Measurements from ENCODE around the gene MAP1S.

The MAP1S gene, protein sequence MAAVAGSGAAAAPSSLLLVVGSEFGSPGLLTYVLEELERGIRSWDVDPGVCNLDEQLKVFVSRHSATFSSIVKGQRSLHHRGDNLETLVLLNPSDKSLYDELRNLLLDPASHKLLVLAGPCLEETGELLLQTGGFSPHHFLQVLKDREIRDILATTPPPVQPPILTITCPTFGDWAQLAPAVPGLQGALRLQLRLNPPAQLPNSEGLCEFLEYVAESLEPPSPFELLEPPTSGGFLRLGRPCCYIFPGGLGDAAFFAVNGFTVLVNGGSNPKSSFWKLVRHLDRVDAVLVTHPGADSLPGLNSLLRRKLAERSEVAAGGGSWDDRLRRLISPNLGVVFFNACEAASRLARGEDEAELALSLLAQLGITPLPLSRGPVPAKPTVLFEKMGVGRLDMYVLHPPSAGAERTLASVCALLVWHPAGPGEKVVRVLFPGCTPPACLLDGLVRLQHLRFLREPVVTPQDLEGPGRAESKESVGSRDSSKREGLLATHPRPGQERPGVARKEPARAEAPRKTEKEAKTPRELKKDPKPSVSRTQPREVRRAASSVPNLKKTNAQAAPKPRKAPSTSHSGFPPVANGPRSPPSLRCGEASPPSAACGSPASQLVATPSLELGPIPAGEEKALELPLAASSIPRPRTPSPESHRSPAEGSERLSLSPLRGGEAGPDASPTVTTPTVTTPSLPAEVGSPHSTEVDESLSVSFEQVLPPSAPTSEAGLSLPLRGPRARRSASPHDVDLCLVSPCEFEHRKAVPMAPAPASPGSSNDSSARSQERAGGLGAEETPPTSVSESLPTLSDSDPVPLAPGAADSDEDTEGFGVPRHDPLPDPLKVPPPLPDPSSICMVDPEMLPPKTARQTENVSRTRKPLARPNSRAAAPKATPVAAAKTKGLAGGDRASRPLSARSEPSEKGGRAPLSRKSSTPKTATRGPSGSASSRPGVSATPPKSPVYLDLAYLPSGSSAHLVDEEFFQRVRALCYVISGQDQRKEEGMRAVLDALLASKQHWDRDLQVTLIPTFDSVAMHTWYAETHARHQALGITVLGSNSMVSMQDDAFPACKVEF

DNA sequence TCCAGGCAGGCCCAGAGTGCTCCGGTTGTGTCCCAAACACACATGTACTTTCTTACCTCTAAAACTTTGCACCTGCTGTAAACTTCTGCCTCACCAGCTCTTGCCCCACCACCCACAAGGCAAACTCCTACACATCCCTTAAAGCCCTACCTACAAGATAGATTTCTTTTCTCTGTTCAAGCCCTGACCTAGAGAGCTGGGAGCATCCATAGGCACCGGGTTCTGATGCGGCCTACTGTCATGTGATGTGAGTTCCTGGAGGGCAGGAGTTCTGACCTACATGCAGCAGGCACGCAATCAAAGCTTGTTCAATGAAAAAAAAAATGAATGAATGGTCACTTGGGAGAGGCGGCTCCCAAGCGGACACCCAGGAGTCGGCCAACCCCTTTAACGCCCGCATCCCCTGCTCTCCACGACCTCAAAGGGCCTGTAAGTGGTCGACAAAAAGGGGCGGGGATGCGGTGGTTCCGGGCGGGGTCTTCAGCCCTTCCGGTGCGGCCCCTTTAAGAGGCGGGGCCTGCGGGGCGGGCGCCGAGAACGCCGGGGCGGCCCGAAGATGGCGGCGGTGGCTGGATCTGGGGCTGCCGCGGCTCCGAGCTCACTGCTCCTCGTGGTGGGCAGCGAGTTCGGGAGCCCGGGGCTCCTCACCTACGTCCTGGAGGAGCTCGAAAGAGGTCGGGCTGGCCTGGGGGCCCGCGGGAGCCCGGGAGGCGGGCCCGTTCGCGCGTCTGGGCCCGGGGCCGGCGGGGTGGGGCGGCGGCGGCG, at the start of gene MAP1S:
MAP1S (plus strand) TSS at position 534 of the 765 bp plus-strand sequence; CDS start at position 557, 23 bp downstream.
- DNase-seq (ENCODE audit: low read depth in 1 of 2, low spot score in 1 of 2): peak; percentile 25 to 49

DNA sequence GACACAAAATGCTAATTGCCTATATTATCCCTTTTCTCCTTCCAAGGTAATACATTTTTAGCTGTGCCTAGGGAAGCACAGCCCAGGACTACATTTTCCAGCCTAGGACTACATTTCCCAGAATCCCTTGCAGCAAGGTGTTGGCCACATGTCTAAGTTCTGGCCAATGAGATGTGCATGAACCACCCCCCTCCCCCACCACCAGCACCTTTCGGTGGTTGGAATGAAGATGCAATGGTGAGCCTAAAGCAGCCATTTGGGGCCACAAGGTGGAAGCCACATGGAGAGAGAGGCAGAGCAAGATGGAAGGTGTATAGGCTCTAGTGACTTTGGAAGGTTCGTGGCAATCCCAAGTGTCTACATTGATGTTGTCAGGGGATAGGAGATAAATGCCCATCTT, 47.4 kb upstream of the MAP1S start:
- no peak for DNase-seq (ENCODE audit: low read depth in 1 of 2, low spot score in 1 of 2)

DNA sequence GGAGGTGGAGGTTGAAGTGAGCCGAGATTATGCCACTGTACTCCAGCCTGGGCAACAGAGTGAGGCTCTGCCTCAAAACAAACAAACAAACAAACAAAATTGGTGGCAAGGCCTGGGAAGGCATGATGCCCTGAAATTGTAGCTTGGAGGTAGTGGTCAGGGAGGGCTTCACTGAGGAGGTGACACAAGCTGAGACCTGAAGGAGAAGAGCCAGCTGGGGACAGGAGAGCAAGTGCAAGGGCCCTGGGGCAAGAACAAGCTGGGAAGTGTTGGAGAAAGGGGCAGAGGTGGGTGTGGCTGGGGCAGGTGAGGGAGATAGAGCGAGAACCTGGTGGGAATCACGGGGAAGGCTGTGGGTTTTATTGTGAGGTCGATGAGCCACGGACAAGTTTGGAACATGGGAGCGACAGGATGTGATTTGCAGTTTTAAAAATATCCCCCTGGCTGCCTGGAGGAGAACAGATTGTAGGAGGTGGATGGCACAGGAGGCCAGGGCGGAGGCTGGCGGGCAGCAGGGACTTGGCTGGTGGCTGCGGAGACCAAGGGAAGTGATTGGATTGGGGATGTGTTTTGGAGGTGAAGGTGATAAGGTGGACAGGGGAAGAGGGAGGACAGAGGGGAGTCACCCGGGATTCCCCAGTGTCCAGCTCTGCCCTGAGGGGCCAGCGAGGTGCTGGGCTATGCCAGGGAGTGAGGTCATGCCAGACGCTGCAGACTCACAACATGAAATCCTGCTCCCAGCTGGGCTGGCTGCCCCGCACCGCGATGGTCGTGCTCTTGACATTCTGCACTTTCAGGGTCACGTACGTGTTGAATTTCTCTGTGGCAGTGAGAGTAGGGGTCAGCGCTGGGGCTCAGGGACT, 45.1 kb upstream of the MAP1S start:
- DNase-seq (ENCODE audit: low read depth in 1 of 2, low spot score in 1 of 2): no peak

DNA sequence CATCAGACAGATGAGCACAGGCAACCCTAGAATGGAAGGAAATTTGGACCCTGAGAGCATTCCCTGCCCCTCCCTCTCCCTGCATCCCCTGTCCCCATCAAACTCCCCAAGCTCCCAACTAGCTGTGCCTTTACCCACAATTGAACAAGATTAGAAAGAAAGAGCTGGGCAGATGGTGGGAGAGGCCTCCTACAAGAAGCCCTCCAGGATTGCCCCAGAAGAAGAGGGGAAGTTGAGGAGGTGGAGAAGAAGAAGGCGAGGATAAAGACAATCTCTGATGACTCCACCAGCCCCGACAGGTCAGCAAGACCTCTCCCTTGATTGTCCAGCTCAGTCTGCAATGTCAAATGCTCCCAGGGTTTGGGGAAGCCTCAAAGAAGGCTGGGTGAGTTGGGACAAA, 43.0 kb upstream of the MAP1S start:
- DNase-seq (ENCODE audit: low read depth in 1 of 2, low spot score in 1 of 2): no peak

DNA sequence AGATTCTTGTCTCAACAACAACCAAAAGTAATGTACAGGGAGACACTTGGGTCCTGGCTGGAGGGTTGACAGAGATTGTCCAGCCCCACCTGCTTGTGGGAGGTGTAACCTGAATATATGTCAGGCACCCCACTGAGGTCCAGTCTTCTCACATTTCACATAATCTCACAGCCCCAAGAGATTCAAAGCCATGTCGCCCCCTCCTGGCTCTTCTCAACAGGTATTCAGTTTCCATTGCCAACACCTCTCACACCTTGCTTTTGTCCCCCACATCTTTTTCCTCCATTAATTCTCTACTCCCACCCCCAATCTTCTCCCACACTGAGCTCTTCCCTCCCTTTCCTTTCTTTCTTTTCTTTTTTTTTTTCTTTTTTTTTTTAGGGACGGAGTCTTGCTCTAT, 42.3 kb upstream of the MAP1S start:
- no peak for DNase-seq (ENCODE audit: low read depth in 1 of 2, low spot score in 1 of 2)

DNA sequence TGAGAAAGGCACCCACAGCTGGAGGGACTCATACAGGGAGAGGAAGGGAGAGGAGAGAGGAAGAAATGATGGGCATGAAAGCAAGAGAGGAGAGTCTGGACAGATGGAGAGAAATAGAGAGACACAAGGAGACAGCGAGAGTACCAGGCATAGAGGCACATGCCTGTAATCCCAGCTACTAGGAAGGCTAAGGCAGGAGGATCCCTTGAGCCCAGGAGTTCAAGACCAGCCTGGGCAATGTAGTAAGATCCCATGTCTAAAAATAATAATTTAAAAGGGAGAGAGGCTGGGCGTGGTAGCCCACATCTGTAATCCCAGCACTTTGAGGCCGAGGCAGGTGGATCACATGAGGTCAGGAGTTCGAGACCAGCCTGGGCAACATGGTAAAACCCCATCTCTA, 40.4 kb upstream of the MAP1S start:
- DNase-seq (ENCODE audit: low read depth in 1 of 2, low spot score in 1 of 2): no peak

DNA sequence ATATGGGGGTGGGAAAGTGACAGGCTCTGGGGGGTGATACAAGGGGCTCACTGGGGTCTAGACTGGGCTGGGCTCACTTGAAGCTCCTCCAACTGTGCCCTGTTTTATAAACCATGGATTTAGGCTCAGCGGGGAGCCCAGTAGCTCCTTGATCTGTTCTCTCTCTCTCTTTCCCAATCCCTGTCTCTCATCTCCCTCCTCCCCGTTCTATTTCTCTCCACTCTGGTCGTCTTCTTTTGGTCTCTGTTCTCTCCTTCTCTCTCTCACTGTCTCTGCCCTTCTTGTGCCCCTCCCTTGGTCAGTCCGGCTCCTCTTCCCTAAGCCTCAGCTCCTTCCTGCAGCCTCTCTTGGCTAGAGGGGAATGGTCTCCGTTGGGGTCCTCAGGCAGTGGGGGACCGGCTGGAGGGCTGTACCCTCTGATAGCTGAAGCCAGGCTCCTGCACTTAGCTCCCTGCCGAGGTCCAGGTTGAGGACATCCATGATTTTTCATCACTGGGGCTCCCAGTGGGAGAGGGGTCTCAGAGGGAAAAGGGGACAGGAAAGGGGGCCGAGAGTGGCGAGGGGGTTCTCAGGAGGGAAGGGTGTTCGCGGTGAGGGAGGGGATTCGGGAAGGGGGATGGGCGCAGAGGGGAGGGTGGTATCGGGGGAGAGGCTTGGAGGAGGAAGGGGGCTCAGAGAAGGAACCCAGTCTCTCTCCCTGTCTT, 39.6 kb upstream of the MAP1S start:
- DNase-seq (ENCODE audit: low read depth in 1 of 2, low spot score in 1 of 2): no peak

DNA sequence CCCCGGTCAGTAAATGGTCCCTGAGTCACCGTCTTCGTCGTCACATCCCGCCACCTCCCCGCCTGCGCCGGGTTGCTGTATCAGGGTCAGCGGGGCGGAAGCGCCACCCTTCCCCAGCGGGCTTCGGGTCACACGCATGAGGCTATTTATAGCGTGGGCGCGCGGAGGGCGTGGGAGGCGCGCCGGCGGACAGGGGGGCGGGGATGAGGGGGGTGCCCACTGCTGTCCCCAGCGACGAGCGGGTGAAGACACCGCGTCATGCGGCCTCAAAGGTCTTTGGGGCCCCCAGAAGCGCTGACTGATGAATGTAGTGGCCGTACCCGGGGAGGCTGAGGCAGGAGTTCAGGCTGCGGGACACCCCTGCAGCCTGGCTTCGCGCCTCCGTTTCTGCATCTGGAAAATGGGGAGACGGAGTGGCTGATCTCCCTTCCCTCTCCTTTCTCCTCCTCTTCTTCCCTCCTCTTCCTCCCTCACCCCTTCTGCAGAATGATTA, 39.0 kb upstream of the MAP1S start:
- no peak for DNase-seq (ENCODE audit: low read depth in 1 of 2, low spot score in 1 of 2)

DNA sequence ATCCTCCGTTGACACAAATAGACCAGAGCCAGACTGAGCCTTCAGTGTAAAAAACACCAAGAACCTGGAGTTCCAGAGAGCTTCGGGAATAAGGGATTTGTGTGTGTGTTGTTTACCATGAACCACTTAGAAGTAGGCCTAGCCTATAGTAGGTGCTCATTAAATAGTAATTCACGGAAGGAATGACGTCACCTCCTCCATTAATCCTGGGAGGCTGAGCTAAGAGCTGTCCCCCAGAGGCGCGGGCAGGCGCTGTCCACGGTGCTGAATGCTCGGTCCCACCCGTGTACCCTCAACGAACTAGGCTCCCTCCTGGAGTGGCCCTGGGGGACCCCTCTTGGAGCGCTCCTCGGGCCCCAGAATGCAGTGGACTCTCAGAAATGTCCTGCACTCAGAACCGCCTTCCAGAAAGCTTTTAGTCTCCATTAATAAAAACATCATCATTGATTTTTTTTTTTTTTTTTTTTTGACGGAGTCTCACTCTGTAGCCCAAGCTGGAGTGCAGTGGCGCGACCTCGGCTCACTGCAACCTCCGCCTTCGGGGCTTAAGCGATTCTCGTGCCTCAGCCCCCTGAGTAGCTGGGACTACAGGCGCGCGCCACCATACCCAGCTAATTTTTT, 37.7 kb upstream of the MAP1S start:
- no peak for DNase-seq (ENCODE audit: low read depth in 1 of 2, low spot score in 1 of 2)

DNA sequence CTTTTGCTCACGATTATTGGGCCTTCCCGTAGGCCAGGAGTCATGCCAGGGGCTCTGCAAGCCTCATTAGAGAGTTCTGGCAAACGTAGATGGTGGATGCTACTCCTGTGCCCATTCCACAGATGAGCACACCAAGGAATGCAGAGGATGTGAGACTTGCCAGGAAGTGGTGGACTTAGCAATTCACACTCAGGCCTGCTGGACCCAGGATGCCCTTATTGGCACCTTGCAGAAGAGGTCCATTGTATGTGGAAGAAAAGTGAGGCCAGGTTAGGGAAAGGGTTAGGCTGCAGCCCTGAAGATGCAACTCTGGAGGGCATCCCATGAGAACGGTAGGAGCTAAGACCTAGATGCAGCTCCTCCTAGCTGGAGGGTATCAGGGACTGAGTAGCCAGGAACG, 37.0 kb upstream of the MAP1S start:
- DNase-seq (ENCODE audit: low read depth in 1 of 2, low spot score in 1 of 2): no peak

DNA sequence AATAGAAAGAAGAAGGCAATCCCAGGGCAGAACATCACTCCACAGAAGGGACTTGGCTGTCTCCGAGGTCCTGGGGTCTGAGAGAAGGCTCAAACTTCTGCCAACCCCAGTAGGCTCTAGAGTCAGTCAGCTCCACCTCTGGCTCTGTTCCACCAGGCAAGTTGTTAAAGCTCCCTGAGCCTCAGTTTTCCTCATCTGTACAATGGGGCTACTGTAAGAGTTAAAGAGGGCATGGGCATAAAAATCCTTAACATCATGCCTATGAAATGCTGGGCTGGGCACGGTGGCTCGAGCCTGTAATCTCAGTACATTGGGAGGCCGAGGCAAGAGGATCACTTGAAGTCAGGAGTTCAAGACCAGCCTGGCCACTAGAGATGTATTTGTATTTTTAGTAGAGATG, 36.2 kb upstream of the MAP1S start:
- no peak for DNase-seq (ENCODE audit: low read depth in 1 of 2, low spot score in 1 of 2)

DNA sequence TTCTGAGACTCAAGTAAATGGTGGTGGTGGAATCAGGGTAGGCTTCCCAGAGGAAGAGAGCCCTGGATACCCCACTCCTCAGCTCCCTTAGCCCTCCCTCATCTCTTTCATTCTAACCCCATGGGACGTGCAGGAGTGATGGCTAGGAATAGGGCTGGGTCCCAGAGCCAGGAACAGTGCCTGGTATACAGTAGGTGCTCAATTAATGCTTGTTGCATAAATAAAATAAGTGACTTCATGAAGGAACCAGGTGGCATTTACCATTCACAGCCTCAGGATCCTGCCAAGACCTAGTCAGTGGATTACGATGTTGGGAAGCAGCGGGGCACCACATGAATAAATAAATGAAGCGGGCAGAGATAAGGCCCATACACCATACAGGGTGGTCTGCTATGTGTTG, 35.0 kb upstream of the MAP1S start:
- DNase-seq (ENCODE audit: low read depth in 1 of 2, low spot score in 1 of 2): no peak

DNA sequence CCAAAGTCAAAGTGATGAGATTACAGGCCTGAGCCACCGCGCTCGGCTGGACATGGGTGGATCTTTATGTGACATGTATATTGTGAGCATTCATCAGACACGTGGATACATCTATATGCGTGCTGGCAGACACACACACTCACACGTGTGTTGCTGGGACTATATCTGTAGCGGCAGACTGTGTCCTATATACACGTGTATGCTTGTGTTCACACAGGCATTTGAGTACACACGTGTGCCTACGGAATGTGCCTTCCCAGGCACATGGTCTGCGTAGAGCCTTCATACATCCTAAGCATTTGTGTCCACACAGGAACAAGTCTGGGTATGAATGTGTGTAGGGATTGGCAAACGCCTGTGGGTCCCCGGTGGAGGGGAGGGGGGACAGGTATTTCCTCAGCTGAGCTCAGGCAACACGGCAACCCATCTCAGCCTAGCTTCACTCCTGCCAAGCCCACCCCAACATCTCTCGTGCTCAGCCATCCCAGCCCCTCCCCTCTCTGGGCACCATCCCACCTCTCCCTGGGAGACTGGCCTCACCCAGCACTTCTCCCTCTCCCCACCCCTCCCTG, 33.7 kb upstream of the MAP1S start:
- no peak for DNase-seq (ENCODE audit: low read depth in 1 of 2, low spot score in 1 of 2)

DNA sequence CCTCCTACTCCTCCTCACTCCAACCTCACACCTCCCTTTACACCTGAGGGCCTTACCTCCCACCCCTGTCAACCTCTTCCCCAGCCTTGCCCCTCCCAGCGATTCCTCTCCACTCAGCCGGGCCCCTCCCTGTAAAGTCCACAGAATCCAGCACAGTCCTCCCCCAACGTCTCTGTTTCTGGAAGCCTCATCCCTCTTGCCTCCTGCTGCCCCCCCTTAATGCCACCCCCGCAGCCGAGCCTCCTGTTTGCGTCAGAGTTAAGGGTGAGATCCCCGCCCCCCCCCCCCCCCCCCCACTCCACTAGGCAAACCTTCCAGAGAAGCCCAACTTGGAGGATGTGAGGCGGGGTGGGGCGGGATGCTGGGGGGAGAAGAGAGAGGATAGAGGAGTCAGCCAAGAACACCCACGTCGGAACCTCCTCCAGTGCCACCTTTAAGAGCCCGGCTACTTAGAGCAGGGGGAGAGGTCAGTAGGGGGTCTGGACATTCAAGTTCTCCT, 33.2 kb upstream of the MAP1S start:
- DNase-seq (ENCODE audit: low read depth in 1 of 2, low spot score in 1 of 2): no peak

DNA sequence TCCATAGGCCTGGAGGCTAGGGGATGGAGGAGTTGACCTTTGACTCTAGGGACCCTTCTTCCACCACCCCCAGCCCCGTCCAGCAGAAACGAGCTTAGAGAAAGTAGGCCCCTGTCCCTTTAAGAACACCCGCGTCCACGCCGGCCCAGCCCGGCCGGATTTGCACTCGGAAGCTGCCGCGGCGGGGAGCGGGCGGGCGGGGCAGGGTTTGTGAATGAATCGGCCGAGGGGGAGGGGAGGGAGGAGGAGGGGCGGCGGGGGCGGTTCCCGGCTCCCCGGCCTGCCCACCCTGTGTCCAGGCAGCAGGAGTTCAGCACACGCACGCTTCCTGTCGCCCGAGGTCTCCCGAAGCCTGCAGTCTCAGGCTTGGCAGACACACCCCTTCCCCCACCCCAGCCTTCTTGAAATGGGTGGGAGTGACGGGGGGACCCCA, 32.7 kb upstream of the MAP1S start:
- no peak for DNase-seq (ENCODE audit: low read depth in 1 of 2, low spot score in 1 of 2)

DNA sequence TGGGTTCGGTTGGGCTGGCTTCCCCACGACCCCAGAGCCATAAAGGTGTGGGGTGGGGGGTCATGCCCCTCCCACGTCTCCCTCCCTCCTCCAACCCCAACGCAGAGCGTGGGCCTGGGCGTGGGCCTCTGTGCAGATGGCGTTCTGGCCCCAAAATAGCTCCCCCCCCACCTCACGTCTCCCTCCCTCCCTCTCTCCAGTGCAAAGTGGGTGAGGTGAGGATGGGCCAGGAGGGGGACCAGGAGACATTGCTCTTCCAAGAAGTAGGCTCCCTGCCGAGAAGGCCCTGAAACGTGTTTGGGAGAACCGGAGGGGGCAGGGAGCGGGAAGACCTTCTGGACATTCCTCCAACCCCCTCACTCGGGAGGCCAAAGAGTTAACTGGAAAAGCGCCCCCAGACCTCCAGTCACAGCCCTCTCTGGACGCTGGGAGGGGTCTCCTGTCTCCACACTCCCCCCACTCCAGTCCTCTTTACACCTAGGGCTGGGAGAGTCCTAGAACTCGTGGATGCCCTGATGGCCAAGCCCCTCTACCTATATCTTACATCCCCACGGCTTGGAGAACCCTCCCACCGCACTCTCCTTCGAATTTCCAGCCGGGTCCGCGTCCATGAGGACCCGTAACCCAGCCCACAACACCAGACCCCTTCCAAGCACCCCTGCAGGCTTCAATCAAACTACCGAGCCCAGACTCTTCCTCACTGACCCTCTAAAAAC, 32.0 kb upstream of the MAP1S start:
- no peak for DNase-seq (ENCODE audit: low read depth in 1 of 2, low spot score in 1 of 2)

DNA sequence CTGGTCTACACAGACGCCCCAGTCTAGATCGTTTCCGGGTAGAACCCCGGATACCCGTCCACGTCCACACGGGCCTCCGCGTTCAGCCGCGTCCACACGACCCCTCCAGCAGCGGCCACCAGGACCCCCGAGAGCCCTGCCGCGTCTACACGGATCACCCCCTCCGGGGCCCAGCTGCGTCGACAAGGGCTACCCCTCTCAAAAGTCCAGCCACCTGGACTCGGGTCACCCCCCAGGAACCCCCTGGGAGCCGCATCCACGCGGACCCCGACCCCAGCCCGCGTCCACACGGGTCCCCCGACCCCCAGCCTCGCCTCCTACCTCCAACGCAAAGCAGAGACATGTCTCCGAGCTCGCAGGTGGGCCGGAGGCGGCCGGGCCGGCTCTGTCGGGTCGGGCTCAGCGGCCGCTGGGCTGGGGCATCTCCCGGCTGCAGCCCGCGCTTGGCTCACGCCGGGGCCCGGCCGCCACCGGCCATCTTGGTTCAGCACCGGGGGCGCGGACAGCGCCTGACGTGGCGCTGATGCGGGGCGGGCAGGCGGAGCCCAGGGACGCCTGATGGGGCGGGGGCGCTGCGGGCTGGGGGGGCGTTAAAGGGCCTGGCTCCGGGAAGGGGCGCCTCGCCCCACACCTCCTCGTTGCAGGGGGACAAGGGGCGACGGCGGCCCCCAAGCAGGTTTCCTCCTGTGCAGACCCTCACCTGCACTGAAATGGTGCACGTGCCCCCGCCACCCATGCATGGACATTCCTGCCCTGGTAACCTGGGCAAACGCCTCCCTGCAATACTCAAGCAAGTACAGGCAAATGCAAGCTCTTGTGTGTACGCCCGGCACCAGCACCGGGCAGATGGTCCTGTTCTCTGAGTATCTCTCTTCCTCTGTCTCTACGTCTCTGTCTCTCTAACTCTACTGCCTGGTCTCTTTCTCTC, 31.2 kb upstream of the MAP1S start, which contains the start of gene UNC13A:
UNC13A (minus strand) TSS at position 498 of the 928 bp plus-strand sequence; CDS start at position 343, 155 bp downstream.
- DNase-seq (ENCODE audit: low read depth in 1 of 2, low spot score in 1 of 2): peak in 1 of 2 donors; percentile 17
